IMR-90 (cell line): ENCODE results near the gene MED26. TPM values are rescaled to one million over a fixed set of nuclear protein-coding genes. Genes with fewer than 3 reads are reported as not detected.

ENCODE experiments used
- ATAC-seq: fragments of 200-7000 bp; cut with Tn5 transposase; 2 replicates; pipeline ENCODE4 v1.9.1; 2020; ENCODE audit warnings: low read depth, mild to moderate bottlenecking, moderate library complexity
- BruUV-seq: library from RNA; stranded (reverse); fragments of 400-500 nt; replicated peaks from 2 replicates; lab custom pipeline; 2021; lab: Mats Ljungman, UMichigan
- CTCF ChIA-PET: fragments of 300-600 bp; formaldehyde crosslinking; extraction: SDS; loops from one replicate; lab custom pipeline; 2021; ENCODE audit warnings: antibody characterized with exemption; lab: Yijun Ruan, JAX
- POLR2A ChIA-PET: fragments of 300-600 bp; sonication (Branson Sonifier 250); formaldehyde crosslinking; loops from one replicate; lab custom pipeline; 2022; ENCODE audit warnings: antibody characterized with exemption; ENCODE audit not compliant: unreplicated experiment; lab: Charles Lee
- DNase-seq: peaks from one replicate; pipeline ENCODE4 v3.0.0; 2013
- H2AFZ ChIP-seq: replicated peaks from 2 replicates; pipeline ENCODE3; 2013; ENCODE audit warnings: low read length, mild to moderate bottlenecking; ENCODE audit not compliant: poor library complexity
- H2AK5ac ChIP-seq: 2 replicates; pipeline ENCODE4 v1.6.1; 2013; ENCODE audit warnings: low read depth, low read length, inconsistent platforms
- H2AK9ac ChIP-seq: replicated peaks from 2 replicates; pipeline ENCODE3; 2013; ENCODE audit warnings: mild to moderate bottlenecking, low read depth, low read length, moderate library complexity; ENCODE audit not compliant: poor library complexity
- H2BK120ac ChIP-seq: 2 replicates; pipeline ENCODE4 v1.6.1; 2013; ENCODE audit warnings: low read depth, low read length, inconsistent platforms
- H2BK15ac ChIP-seq: 3 replicates; pipeline ENCODE4 v1.6.1; 2013; ENCODE audit warnings: low read depth, low read length, inconsistent platforms
- H2BK20ac ChIP-seq: 2 replicates; pipeline ENCODE4 v1.6.1; 2013; ENCODE audit warnings: low read depth, mild to moderate bottlenecking, inconsistent platforms, low read length, moderate library complexity
- H2BK5ac ChIP-seq: 2 replicates; pipeline ENCODE4 v1.6.1; 2013; ENCODE audit warnings: mild to moderate bottlenecking, low read depth, low read length, inconsistent platforms; ENCODE audit not compliant: poor library complexity, severe bottlenecking
- H3K14ac ChIP-seq: replicated peaks from 2 replicates; pipeline ENCODE4 v1.6.1; 2013; ENCODE audit warnings: low read depth, low read length, inconsistent platforms
- H3K18ac ChIP-seq: 2 replicates; pipeline ENCODE4 v1.6.1; 2013; ENCODE audit warnings: low read depth, low read length, control low read depth
- H3K23ac ChIP-seq: 2 replicates; pipeline ENCODE4 v1.6.1; 2013; ENCODE audit warnings: low read depth, low read length, inconsistent platforms
- H3K27ac ChIP-seq: 2 replicates; pipeline ENCODE4 v1.5.1; 2013; ENCODE audit warnings: mild to moderate bottlenecking, control low read depth, low read length; ENCODE audit not compliant: insufficient read depth
- H3K27me3 ChIP-seq: 2 replicates; pipeline ENCODE4 v1.6.1; 2013; ENCODE audit warnings: low read length; ENCODE audit not compliant: control insufficient read depth, insufficient read depth
- H3K36me3 ChIP-seq: 2 replicates; pipeline ENCODE4 v1.6.1; 2013; ENCODE audit warnings: low read length, mixed read lengths; ENCODE audit not compliant: control insufficient read depth, insufficient read depth
- H3K4ac ChIP-seq: 2 replicates; pipeline ENCODE4 v1.6.1; 2013; ENCODE audit warnings: low read depth, low read length, inconsistent platforms
- H3K4me1 ChIP-seq: 2 replicates; pipeline ENCODE4 v1.6.1; 2013; ENCODE audit warnings: low read length, mixed read lengths; ENCODE audit not compliant: control insufficient read depth, insufficient read depth
- H3K4me2 ChIP-seq: 2 replicates; pipeline ENCODE4 v1.6.1; 2013; ENCODE audit warnings: low read depth, mild to moderate bottlenecking, control low read depth, low read length, moderate library complexity
- H3K4me3 ChIP-seq: 2 replicates; pipeline ENCODE4 v1.5.1; 2013; ENCODE audit warnings: low read depth, mild to moderate bottlenecking, control low read depth, low read length, moderate library complexity; ENCODE audit not compliant: insufficient read depth
- H3K56ac ChIP-seq: 2 replicates; pipeline ENCODE4 v1.6.1; 2013; ENCODE audit warnings: low read length, inconsistent platforms; ENCODE audit not compliant: insufficient read depth; ENCODE audit errors: extremely low read depth
- H3K79me1 ChIP-seq, 2 experiments: 2 replicates each; pipeline ENCODE4 v1.6.1; 2013; ENCODE audit warnings: low read length in 2 of 2, inconsistent platforms in 1 of 2, low read depth in 1 of 2
- H3K9ac ChIP-seq: 2 replicates; pipeline ENCODE4 v1.6.1; 2013; ENCODE audit warnings: low read depth, low read length, control low read depth
- H3K9me1 ChIP-seq: 2 replicates; pipeline ENCODE4 v1.6.1; 2013; ENCODE audit warnings: low read length, inconsistent platforms; ENCODE audit not compliant: insufficient read depth
- H3K9me3 ChIP-seq: 2 replicates; pipeline ENCODE4 v1.6.1; 2013; ENCODE audit warnings: low read length; ENCODE audit not compliant: control insufficient read depth, insufficient read depth
- H4K20me1 ChIP-seq: 2 replicates; pipeline ENCODE4 v1.6.1; 2013; ENCODE audit warnings: low read length, inconsistent platforms; ENCODE audit not compliant: insufficient read depth
- H4K5ac ChIP-seq: 2 replicates; pipeline ENCODE4 v1.6.1; 2013; ENCODE audit warnings: mild to moderate bottlenecking, low read depth, low read length, control low read depth
- H4K8ac ChIP-seq, 2 experiments: 2 replicates each; pipeline ENCODE4 v1.6.1; 2013; ENCODE audit warnings: low read depth in 2 of 2, low read length in 2 of 2, control low read depth in 1 of 2, inconsistent platforms in 1 of 2
- H4K91ac ChIP-seq: 2 replicates; pipeline ENCODE4 v1.6.1; 2013; ENCODE audit warnings: low read depth, low read length, inconsistent platforms; ENCODE audit not compliant: insufficient read depth
- CEBPB ChIP-seq: IDR thresholded peaks from 2 replicates; pipeline ENCODE4 v1.6.1; 2012; ENCODE audit warnings: low read depth, low read length, improper control_type of control experiment
- CTCF ChIP-seq: conservative IDR thresholded peaks from 2 replicates; pipeline ENCODE4 v1.5.1; 2012; ENCODE audit warnings: mild to moderate bottlenecking, low read depth, low read length, improper control_type of control experiment
- ELK1 ChIP-seq: fragments of 150-350 bp; IDR thresholded peaks from 2 replicates; pipeline ENCODE4 v1.6.1; 2016; ENCODE audit warnings: low read depth, mild to moderate bottlenecking, low read length, moderate library complexity, borderline replicate concordance
- MAFK ChIP-seq: IDR thresholded peaks from 2 replicates; pipeline ENCODE4 v1.6.1; 2012; ENCODE audit warnings: low read depth, low read length, improper control_type of control experiment
- MXI1 ChIP-seq: IDR thresholded peaks from 2 replicates; pipeline ENCODE4 v1.6.1; 2012; ENCODE audit warnings: low read depth, mild to moderate bottlenecking, low read length, moderate library complexity, borderline replicate concordance
- NFE2L2 ChIP-seq: fragments of 150-350 bp; IDR thresholded peaks from 2 replicates; pipeline ENCODE4 v1.6.1; 2016; ENCODE audit warnings: low read depth, mild to moderate bottlenecking, low read length
- POLR2A ChIP-seq: IDR thresholded peaks from 2 replicates; pipeline ENCODE4 v1.6.1; 2012; ENCODE audit warnings: mild to moderate bottlenecking, low read depth, low read length
- RAD21 ChIP-seq: IDR thresholded peaks from 2 replicates; pipeline ENCODE4 v1.6.1; 2012; ENCODE audit warnings: low read length, improper control_type of control experiment
- RCOR1 ChIP-seq: IDR thresholded peaks from 2 replicates; pipeline ENCODE4 v1.6.1; 2012; ENCODE audit warnings: mild to moderate bottlenecking, low read length, improper control_type of control experiment; ENCODE audit not compliant: insufficient replicate concordance
- SMC3 ChIP-seq: fragments of 150-350 bp; IDR thresholded peaks from 2 replicates; pipeline ENCODE4 v1.6.1; 2016; ENCODE audit warnings: low read depth, mild to moderate bottlenecking, antibody characterized with exemption, low read length, moderate library complexity
- USF2 ChIP-seq: fragments of 150-350 bp; IDR thresholded peaks from 2 replicates; pipeline ENCODE4 v1.6.1; 2017; ENCODE audit warnings: mild to moderate bottlenecking, antibody characterized with exemption, low read length, low read depth
- WGBS, 2 experiments: methylation state at CpG; one replicate each; pipeline versions ENCODE4 v1.1.5 to v1.1.7; 2013; ENCODE audit warnings: missing lambda C conversion rate in 2 of 2; ENCODE audit not compliant: insufficient read length in 1 of 2; ENCODE audit errors: extremely low coverage in 2 of 2; 5-methylcytosine and 5-hydroxymethylcytosine counted together
- dilution Hi-C: fragments of 300-500 bp; cut with HindIII; formaldehyde crosslinking; loops from one replicate; pipeline ENCODE4 v1.14.3; 2018; ENCODE audit warnings: low sequenced_read_pairs; ENCODE audit not compliant: unreplicated experiment
- in situ Hi-C: fragments of 300-500 bp; cut with MboI; formaldehyde crosslinking; loops from 3 replicates; pipeline ENCODE4 v1.14.3; 2019; ENCODE audit warnings: low sequenced_read_pairs, inconsistent platforms, mixed read lengths
- intact Hi-C: fragments of 100-400 bp; cut with micrococcal nuclease; formaldehyde crosslinking; loops from 2 replicates; pipeline ENCODE4 v1.10.0; 2022
- polyA plus RNA-seq, 3 experiments: library from polyadenylated mRNA; depleted of rRNA; stranded (reverse); fragments of >200 nt; gene quantifications; 2 replicates each; pipeline ENCODE4 v1.2.3, GENCODE V29; 2012; ENCODE audit warnings: low replicate concordance in 1 of 3
- total RNA-seq: library from RNA; depleted of rRNA; stranded (reverse); fragments of >200 nt; gene quantifications from 2 replicates; pipeline ENCODE4 v1.2.3, GENCODE V29; 2012

MED26 gene
- total and polyA plus RNA-seq, 2 of the 4 experiments (the other 2 are of a cell fraction), result 2.0 to 4.0 TPM

- H3K4me1 ChIP-seq, result peaks cover 9% of the 10 kb centered on the region
- peaks cover 67% of the 10 kb centered on the region for H4K20me1 ChIP-seq
- peak overlapping the region; percentile 12 for H2AK9ac ChIP-seq
- no peak overlapping the region for H3K27ac ChIP-seq
- H3K36me3 ChIP-seq, result peaks cover 29% of the 10 kb centered on the region
- dilution Hi-C loops (no loop called here), intact Hi-C loops (no loop called here), in situ Hi-C loops (no loop called here)
- no peaks in the 10 kb centered on the region for H3K9me3 ChIP-seq
- H3K18ac ChIP-seq, result no peak overlapping the region
- H4K8ac ChIP-seq, result no peak overlapping the region
- H3K9me1 ChIP-seq, result peaks cover 28% of the 10 kb centered on the region
- no peak overlapping the region for H3K4me3 ChIP-seq
- H3K79me1 ChIP-seq, result peaks cover 42 to 84% of the 10 kb centered on the region in 2 experiments
- ChIA-PET POLR2A (no interaction called here), CTCF (no interaction called here)
- H2BK120ac ChIP-seq, result no peak overlapping the region
- no peak for TF ChIP-seq RCOR1
- TF ChIP-seq CEBPB, result no peak
- TF ChIP-seq RAD21, result no peak
- TF ChIP-seq MXI1, result no peak
- no peak for TF ChIP-seq POLR2A
- no peak for TF ChIP-seq SMC3
- TF ChIP-seq NFE2L2, result no peak
- no peak for TF ChIP-seq CTCF
- no peak for TF ChIP-seq ELK1
- no peak for TF ChIP-seq MAFK
- TF ChIP-seq USF2, result no peak
- no peak overlapping the region for H3K4me2 ChIP-seq
- no peak overlapping the region for H2BK5ac ChIP-seq
- no peak overlapping the region for H3K14ac ChIP-seq
- H2AFZ ChIP-seq, result no peak overlapping the region
- BruUV-seq, result no TSS peak
- H3K27me3 ChIP-seq, result no peaks in the 10 kb centered on the region
- H2BK15ac ChIP-seq, result no peak overlapping the region
- no peak overlapping the region for H2BK20ac ChIP-seq
- DNase-seq, result no peak
- no peak overlapping the region for H2AK5ac ChIP-seq
- no peak for ATAC-seq
- no peak overlapping the region for H4K91ac ChIP-seq
- no peak overlapping the region for H3K4ac ChIP-seq
- H3K56ac ChIP-seq, result no peak overlapping the region
- WGBS, 2 experiments, result 92% methylated on average over 37 of the region's 48 CpGs; no CpG with 5 or more reads in 1 of the 2 experiments
- H3K23ac ChIP-seq, result no peak overlapping the region
- H4K5ac ChIP-seq, result no peak overlapping the region
- no peak overlapping the region for H3K9ac ChIP-seq
Observed at GRCh38 chr19:16575861-16576689, 51.9 kb downstream of the MED26 start.
